Glutamatergic neuron (in vitro differentiated cells): Measurements from ENCODE around the gene TCF12. TPM values are rescaled to one million over a fixed set of nuclear protein-coding genes. Genes with fewer than 3 reads are reported as not detected.

ENCODE experiments used
- DNase-seq: peaks from one replicate; pipeline ENCODE4 v3.0.0; 2022
- H3K27ac Mint-ChIP-seq: one replicate; pipeline ENCODE4 v1.8.0; 2020; ENCODE audit warnings: mild to moderate bottlenecking, mixed read lengths, inconsistent platforms; ENCODE audit not compliant: unreplicated experiment
- H3K27me3 Mint-ChIP-seq: one replicate; pipeline ENCODE4 v1.8.0; 2020; ENCODE audit warnings: mild to moderate bottlenecking, moderate library complexity, mixed read lengths, inconsistent platforms; ENCODE audit not compliant: unreplicated experiment
- H3K36me3 Mint-ChIP-seq: one replicate; pipeline ENCODE4 v1.8.0; 2020; ENCODE audit warnings: mild to moderate bottlenecking, mixed read lengths, inconsistent platforms; ENCODE audit not compliant: unreplicated experiment
- H3K4me1 Mint-ChIP-seq: one replicate; pipeline ENCODE4 v1.8.0; 2020; ENCODE audit warnings: mild to moderate bottlenecking, low read depth, mixed read lengths, inconsistent platforms; ENCODE audit not compliant: unreplicated experiment
- H3K4me3 Mint-ChIP-seq: one replicate; pipeline ENCODE4 v1.8.0; 2020; ENCODE audit warnings: mild to moderate bottlenecking, mixed read lengths, inconsistent platforms; ENCODE audit not compliant: unreplicated experiment
- H3K9me3 Mint-ChIP-seq: one replicate; pipeline ENCODE4 v1.8.0; 2020; ENCODE audit warnings: mild to moderate bottlenecking, moderate library complexity, mixed read lengths, inconsistent platforms; ENCODE audit not compliant: unreplicated experiment
- CTCF ChIP-seq: fragments of 200-600 bp; sonication (generic); IDR thresholded peaks from one replicate; pipeline ENCODE4 v1.5.0; 2021; ENCODE audit not compliant: partially characterized antibody, unreplicated experiment
- total RNA-seq: library from RNA; stranded (reverse); fragmentation: NEBNext Ultra II Directional; extraction: Animal tissue kit (Norgen Biotek cat#: 25700); gene quantifications from one replicate; pipeline ENCODE4 v1.2.1, GENCODE V29; 2021; ENCODE audit not compliant: unreplicated experiment

Gene TCF12
- total RNA-seq, 1 donor from 2014 or later, result 140 TPM

GRCh38 chr15:57282686-57283085 is 364.2 kb downstream of the TCF12 start:
- no peak for TF ChIP-seq CTCF
- Mint-ChIP-seq H3K36me3 (no peaks in the 10 kb centered on the region), H3K27me3 (peaks cover 4% of the 10 kb centered on the region), H3K4me1 (peaks cover 26% of the 10 kb centered on the region), H3K4me3 (no peak overlapping the region), H3K27ac (no peak overlapping the region), H3K9me3 (no peaks in the 10 kb centered on the region)
- DNase-seq, result no peak

- TF ChIP-seq CTCF, result no peak
- H3K9me3 Mint-ChIP-seq, result no peaks in the 10 kb centered on the region
- H3K4me3 Mint-ChIP-seq, result no peak overlapping the region
- peaks cover 4% of the 10 kb centered on the region for H3K27me3 Mint-ChIP-seq
- no peaks in the 10 kb centered on the region for H3K36me3 Mint-ChIP-seq
- H3K4me1 Mint-ChIP-seq, result peaks cover 34% of the 10 kb centered on the region
- no peak overlapping the region for H3K27ac Mint-ChIP-seq
- no peak for DNase-seq
Observed at GRCh38 chr15:57283774-57284503, 365.5 kb downstream of the TCF12 start.

- Mint-ChIP-seq H3K27ac (no peak overlapping the region), H3K4me1 (peaks cover 36% of the 10 kb centered on the region), H3K36me3 (no peaks in the 10 kb centered on the region), H3K4me3 (no peak overlapping the region), H3K27me3 (peaks cover 4% of the 10 kb centered on the region), H3K9me3 (no peaks in the 10 kb centered on the region)
- TF ChIP-seq CTCF, result no peak
- DNase-seq, result no peak
Observed at GRCh38 chr15:57284535-57284934, 366.1 kb downstream of the TCF12 start.

GRCh38 chr15:57285386-57285785 is 366.9 kb downstream of the TCF12 start:
- H3K36me3 Mint-ChIP-seq, result peaks cover 4% of the 10 kb centered on the region
- no peak overlapping the region for H3K4me3 Mint-ChIP-seq
- H3K27me3 Mint-ChIP-seq, result peaks cover 4% of the 10 kb centered on the region
- no peak for TF ChIP-seq CTCF
- H3K9me3 Mint-ChIP-seq, result peaks cover 3% of the 10 kb centered on the region
- DNase-seq, result no peak
- peaks cover 36% of the 10 kb centered on the region for H3K4me1 Mint-ChIP-seq
- no peak overlapping the region for H3K27ac Mint-ChIP-seq

- DNase-seq, result no peak
- peaks cover 3% of the 10 kb centered on the region for H3K9me3 Mint-ChIP-seq
- H3K27ac Mint-ChIP-seq, result peak overlapping the region; percentile 82
- H3K36me3 Mint-ChIP-seq, result peaks cover 9% of the 10 kb centered on the region
- H3K27me3 Mint-ChIP-seq, result peaks cover 4% of the 10 kb centered on the region
- peaks cover 31% of the 10 kb centered on the region for H3K4me1 Mint-ChIP-seq
- no peak for TF ChIP-seq CTCF
- no peak overlapping the region for H3K4me3 Mint-ChIP-seq
Observed at GRCh38 chr15:57286446-57287122, 368.1 kb downstream of the TCF12 start.
